Neural cell (in vitro differentiated cells): ENCODE data around the gene HLCS. TPM values are rescaled to one million over a fixed set of nuclear protein-coding genes. Genes with fewer than 3 reads are reported as not detected.

Experiments
- H2AFZ ChIP-seq: fragments of 200-600, 300-800 bp; sonication (generic), shearing (Covaris generic); 2 replicates; pipeline ENCODE4 v1.6.0; 2014; ENCODE audit warnings: low read depth, mild to moderate bottlenecking, antibody characterized with exemption, low read length, moderate library complexity
- H3F3A ChIP-seq: fragments of 200-600 bp; shearing (Covaris generic); 2 replicates; pipeline ENCODE4 v1.6.1; 2016; ENCODE audit warnings: mild to moderate bottlenecking, moderate library complexity, mixed read lengths, antibody characterized with exemption, low read length; ENCODE audit not compliant: insufficient read depth, poor library complexity, severe bottlenecking
- H3K27ac ChIP-seq: fragments of 200-600, 300-800 bp; sonication (generic), shearing (Covaris generic); 2 replicates; pipeline ENCODE4 v1.5.1; 2014; ENCODE audit warnings: mild to moderate bottlenecking, low read length, moderate library complexity
- H3K27me3 ChIP-seq: fragments of 300-800, 200-600 bp; sonication (generic), shearing (Covaris generic); 2 replicates; pipeline ENCODE4 v1.6.0; 2014; ENCODE audit warnings: mild to moderate bottlenecking, low read depth, low read length, moderate library complexity; ENCODE audit not compliant: insufficient read depth
- H3K36me3 ChIP-seq: fragments of 300-800, 200-600 bp; sonication (generic), shearing (Covaris generic); 2 replicates; pipeline ENCODE4 v1.5.1; 2014; ENCODE audit warnings: mild to moderate bottlenecking, antibody characterized with exemption, low read length, moderate library complexity; ENCODE audit not compliant: insufficient read depth
- H3K4me2 ChIP-seq: fragments of 300-800, 200-600 bp; sonication (generic), shearing (Covaris generic); 2 replicates; pipeline ENCODE4 v1.6.0; 2014; ENCODE audit warnings: mild to moderate bottlenecking, low read length
- H3K4me3 ChIP-seq: fragments of 300-800, 200-600 bp; sonication (generic), shearing (Covaris generic); 2 replicates; pipeline ENCODE4 v1.5.1; 2014; ENCODE audit warnings: mild to moderate bottlenecking, low read length, moderate library complexity
- H3K79me2 ChIP-seq: fragments of 200-600 bp; shearing (Covaris generic); replicated peaks from 2 replicates; pipeline ENCODE4 v1.6.0; 2014; ENCODE audit warnings: mild to moderate bottlenecking, low read length, moderate library complexity; ENCODE audit not compliant: insufficient read depth
- H3K9ac ChIP-seq: fragments of 300-800, 200-600 bp; sonication (generic), shearing (Covaris generic); 2 replicates; pipeline ENCODE4 v1.6.1; 2016; ENCODE audit warnings: mild to moderate bottlenecking, low read length, mixed read lengths
- H3K9me2 ChIP-seq: fragments of 200-600 bp; shearing (Covaris generic); 2 replicates; pipeline ENCODE4 v1.6.1; 2016; ENCODE audit warnings: mild to moderate bottlenecking, low read length, mixed read lengths; ENCODE audit not compliant: insufficient read depth
- H3K9me3 ChIP-seq: fragments of 200-600, 300-800 bp; sonication (generic), shearing (Covaris generic); 2 replicates; pipeline ENCODE4 v1.6.1; 2016; ENCODE audit warnings: mild to moderate bottlenecking, mixed run types, low read length, moderate library complexity, mixed read lengths
- H4K20me1 ChIP-seq: fragments of 200-600 bp; shearing (Covaris generic); 2 replicates; pipeline ENCODE4 v1.6.1; 2016; ENCODE audit warnings: mild to moderate bottlenecking, mixed run types; ENCODE audit not compliant: insufficient read depth
- CTCF ChIP-seq: fragments of 450-650 bp; IDR thresholded peaks from 2 replicates; pipeline ENCODE4 v1.5.1; 2014; ENCODE audit warnings: antibody characterized with exemption, mild to moderate bottlenecking, moderate library complexity; ENCODE audit not compliant: poor library complexity, severe bottlenecking
- EP300 ChIP-seq: fragments of 450-650 bp; conservative IDR thresholded peaks from 2 replicates; pipeline ENCODE4 v1.6.1; 2014; ENCODE audit warnings: antibody characterized with exemption, mild to moderate bottlenecking, moderate library complexity; ENCODE audit not compliant: poor library complexity, severe bottlenecking
- EZH2 ChIP-seq: fragments of 200-600, 300-800 bp; shearing (Covaris generic), sonication (generic); IDR thresholded peaks from 2 replicates; pipeline ENCODE4 v1.6.1; 2014; ENCODE audit warnings: antibody characterized with exemption, low read length, borderline replicate concordance, mild to moderate bottlenecking; ENCODE audit not compliant: insufficient read depth, poor library complexity, severe bottlenecking
- MXI1 ChIP-seq: fragments of 450-650 bp; conservative IDR thresholded peaks from 2 replicates; pipeline ENCODE4 v1.6.1; 2014; ENCODE audit warnings: antibody characterized with exemption, mild to moderate bottlenecking; ENCODE audit not compliant: poor library complexity, severe bottlenecking
- POLR2AphosphoS5 ChIP-seq: IDR thresholded peaks from 2 replicates; pipeline ENCODE4 v1.6.1; 2012
- RAD21 ChIP-seq: fragments of 450-650 bp; conservative IDR thresholded peaks from 2 replicates; pipeline ENCODE4 v1.6.1; 2014; ENCODE audit warnings: antibody characterized with exemption, mild to moderate bottlenecking, moderate library complexity
- REST ChIP-seq: IDR thresholded peaks from 2 replicates; pipeline ENCODE4 v1.6.1; 2012; ENCODE audit warnings: borderline replicate concordance
- SMC3 ChIP-seq: fragments of 450-650 bp; conservative IDR thresholded peaks from 2 replicates; pipeline ENCODE4 v1.6.1; 2014; ENCODE audit warnings: antibody characterized with exemption, mild to moderate bottlenecking, moderate library complexity; ENCODE audit not compliant: poor library complexity
- TAF1 ChIP-seq: IDR thresholded peaks from 2 replicates; pipeline ENCODE4 v1.6.1; 2012; ENCODE audit warnings: low read depth
- polyA plus RNA-seq: library from polyadenylated mRNA; depleted of rRNA; stranded (reverse); fragments of >200 nt; gene quantifications from 2 replicates; pipeline ENCODE4 v1.2.3, GENCODE V29; 2014

The HLCS gene
- polyA plus RNA-seq, 1 donor from 2014 or later, result 12.1 TPM

- H3K9me2 ChIP-seq, result no peaks in the 10 kb centered on the region
These were observed 19.5 kb upstream of the HLCS start for GRCh38 chr21:36985751-36986594.

More at GRCh38 chr21:36985751-36986594, 19.5 kb upstream of the HLCS start:
- H3K27ac ChIP-seq, result no peak overlapping the region
- H3F3A ChIP-seq, result peaks cover 3% of the 10 kb centered on the region
- H3K79me2 ChIP-seq, result no peaks in the 10 kb centered on the region
- H4K20me1 ChIP-seq, result no peaks in the 10 kb centered on the region
- H3K4me3 ChIP-seq, result no peak overlapping the region
- no peak overlapping the region for H3K9ac ChIP-seq
- no peak overlapping the region for H2AFZ ChIP-seq
- no peaks in the 10 kb centered on the region for H3K9me3 ChIP-seq
- H3K36me3 ChIP-seq, result no peaks in the 10 kb centered on the region
- TF ChIP-seq MXI1 (no peak), RAD21 (no peak), SMC3 (no peak), REST (no peak), CTCF (no peak), EP300 (no peak), TAF1 (no peak), EZH2 (no peak), POLR2AphosphoS5 (no peak)
- no peak overlapping the region for H3K4me2 ChIP-seq
- H3K27me3 ChIP-seq, result peaks cover 7% of the 10 kb centered on the region
